NB4 (cell line): ENCODE data around the gene OTOP1.
"Not testable (repeated sequence)": the region's sequence is repeated elsewhere in the genome, so short reads cannot be mapped to it uniquely, and the experiment has no call there.

Source experiments
- DNase-seq: peaks from one replicate; pipeline ENCODE4 v3.0.0; 2010; ENCODE audit warnings: low read depth
- H3K4me3 ChIP-seq: one replicate; pipeline ENCODE4 v1.5.1; 2011; ENCODE audit warnings: mild to moderate bottlenecking, low read depth, low read length, moderate library complexity
- MAX ChIP-seq: IDR thresholded peaks from 2 replicates; pipeline ENCODE4 v1.6.1; 2011; ENCODE audit warnings: low read depth, low read length
- MYC ChIP-seq: IDR thresholded peaks from 2 replicates; pipeline ENCODE4 v1.6.1; 2011; ENCODE audit warnings: low read depth, low read length
- POLR2A ChIP-seq: IDR thresholded peaks from 2 replicates; pipeline ENCODE4 v1.6.1; 2011; ENCODE audit warnings: mild to moderate bottlenecking; ENCODE audit not compliant: insufficient read length; ENCODE audit errors: extremely low read depth
- TF ChIP-seq, protein P1 (sequence below): IDR thresholded peaks from one replicate; pipeline ENCODE4 v1.5.1; 2012; ENCODE audit warnings: low read depth, low read length

OTOP1 gene

GRCh38 chr4:4182835-4183568 is 43.7 kb downstream of the OTOP1 start:
- H3K4me3 ChIP-seq = no peak overlapping the region
- DNase-seq = peak; percentile 52
- no peak for TF ChIP-seq POLR2A
- TF ChIP-seq, protein P1, sequence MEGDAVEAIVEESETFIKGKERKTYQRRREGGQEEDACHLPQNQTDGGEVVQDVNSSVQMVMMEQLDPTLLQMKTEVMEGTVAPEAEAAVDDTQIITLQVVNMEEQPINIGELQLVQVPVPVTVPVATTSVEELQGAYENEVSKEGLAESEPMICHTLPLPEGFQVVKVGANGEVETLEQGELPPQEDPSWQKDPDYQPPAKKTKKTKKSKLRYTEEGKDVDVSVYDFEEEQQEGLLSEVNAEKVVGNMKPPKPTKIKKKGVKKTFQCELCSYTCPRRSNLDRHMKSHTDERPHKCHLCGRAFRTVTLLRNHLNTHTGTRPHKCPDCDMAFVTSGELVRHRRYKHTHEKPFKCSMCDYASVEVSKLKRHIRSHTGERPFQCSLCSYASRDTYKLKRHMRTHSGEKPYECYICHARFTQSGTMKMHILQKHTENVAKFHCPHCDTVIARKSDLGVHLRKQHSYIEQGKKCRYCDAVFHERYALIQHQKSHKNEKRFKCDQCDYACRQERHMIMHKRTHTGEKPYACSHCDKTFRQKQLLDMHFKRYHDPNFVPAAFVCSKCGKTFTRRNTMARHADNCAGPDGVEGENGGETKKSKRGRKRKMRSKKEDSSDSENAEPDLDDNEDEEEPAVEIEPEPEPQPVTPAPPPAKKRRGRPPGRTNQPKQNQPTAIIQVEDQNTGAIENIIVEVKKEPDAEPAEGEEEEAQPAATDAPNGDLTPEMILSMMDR = peak; percentile 97

GRCh38 chr4:4170596-4171150 is 56.1 kb downstream of the OTOP1 start:
- no peak overlapping the region for H3K4me3 ChIP-seq
- no peak for DNase-seq
- TF ChIP-seq MAX = no peak
- TF ChIP-seq POLR2A = no peak
- TF ChIP-seq MYC = no peak
- TF ChIP-seq, protein P1 = no peak

DNA sequence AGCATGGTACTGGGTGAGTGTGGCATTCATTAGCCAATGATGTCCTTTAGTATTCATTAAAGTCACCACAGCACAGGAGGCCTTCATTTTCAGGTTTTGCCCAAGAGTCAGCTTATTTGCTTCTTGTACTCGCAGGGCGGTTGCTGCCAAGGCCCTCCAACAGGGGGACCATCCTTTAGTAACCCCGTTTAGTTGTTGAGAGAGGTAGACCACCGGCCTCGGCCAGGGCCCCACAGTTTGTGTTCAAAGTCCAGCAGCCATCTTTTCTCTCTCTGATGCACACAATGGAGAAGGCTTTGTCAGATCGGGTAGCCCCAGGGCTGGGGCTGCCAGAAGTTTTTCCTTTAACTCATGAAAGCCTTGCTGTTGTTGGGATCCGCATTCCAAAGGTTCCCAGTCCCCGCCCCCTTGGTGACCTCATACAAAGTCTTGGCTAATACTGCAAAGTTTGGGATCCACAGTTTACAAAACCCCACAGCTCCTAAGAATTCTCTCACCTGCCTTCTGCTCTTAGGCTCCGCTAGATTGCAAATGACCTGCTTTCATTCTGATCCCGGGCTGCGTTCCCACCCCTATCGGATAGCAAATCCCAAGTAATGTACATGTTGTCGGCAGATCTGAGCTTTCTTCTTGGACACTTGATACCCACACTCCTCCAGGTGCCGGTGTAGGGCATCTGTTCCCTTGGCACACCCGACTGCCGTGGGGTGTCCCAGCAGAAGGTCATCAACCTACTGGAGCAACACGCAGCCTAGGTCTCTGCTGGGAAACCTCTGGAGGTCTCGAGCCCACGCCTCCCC is 58.5 kb downstream of the OTOP1 start:
- not testable (repeated sequence) for H3K4me3 ChIP-seq, DNase-seq

DNA sequence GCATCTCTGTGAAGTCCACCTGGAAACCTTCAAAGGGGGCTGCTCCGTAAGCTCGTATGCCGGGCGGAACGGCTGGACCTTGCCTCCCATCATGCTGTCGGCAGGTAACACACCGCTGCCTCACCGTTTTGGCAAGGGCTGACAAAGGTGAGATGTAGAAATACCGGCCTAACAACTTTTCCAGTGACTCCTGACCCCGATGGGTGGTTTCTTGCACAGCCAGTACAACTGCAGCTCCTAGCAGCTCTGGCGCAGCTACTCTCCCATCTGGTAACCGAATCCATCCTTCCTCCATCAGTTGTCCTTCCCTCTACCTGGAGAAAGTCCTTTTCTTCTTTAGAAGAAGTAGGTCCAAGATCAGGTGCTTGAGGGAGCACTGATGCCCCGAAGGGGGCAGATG is 59.7 kb downstream of the OTOP1 start:
- not testable (repeated sequence) for H3K4me3 ChIP-seq, DNase-seq

DNA sequence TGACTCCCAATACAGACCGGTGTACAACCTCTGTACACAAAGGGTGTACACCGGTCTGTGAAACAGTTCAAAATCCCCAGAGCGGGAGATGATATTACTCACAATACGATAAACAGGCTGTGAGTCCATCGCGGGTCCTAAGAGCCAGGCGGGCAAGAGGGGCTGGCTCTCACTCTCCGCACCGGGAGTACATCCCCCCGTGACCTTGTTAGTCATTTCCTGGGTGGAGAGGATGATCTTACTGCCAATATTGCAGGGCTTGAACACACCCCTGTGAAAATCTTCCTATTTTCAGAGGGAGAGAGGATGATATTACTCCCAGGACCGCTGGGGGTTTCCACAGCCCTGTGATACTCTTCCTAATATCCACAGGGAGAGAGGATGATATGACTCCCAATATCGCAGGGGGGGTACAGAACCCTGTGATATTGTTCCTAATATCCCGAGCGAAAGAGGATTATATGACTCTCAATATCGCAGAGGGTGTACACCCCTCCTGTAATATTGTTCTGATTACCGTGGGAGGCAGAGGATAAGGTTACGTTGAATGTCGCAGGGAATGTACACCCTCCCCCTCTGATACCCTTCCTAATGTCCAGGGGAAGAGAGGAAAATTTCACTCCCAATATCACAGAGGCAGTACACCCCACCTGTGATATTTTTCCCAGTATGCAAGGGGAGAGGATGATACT is 60.9 kb downstream of the OTOP1 start:
- H3K4me3 ChIP-seq, DNase-seq: not testable (repeated sequence)

- not testable (repeated sequence) for DNase-seq
These were observed 62.1 kb downstream of the OTOP1 start for GRCh38 chr4:4164532-4165173.

GRCh38 chr4:4162186-4162585 is 64.5 kb downstream of the OTOP1 start:
- DNase-seq = not testable (repeated sequence)

More at GRCh38 chr4:4164532-4165173, 62.1 kb downstream of the OTOP1 start:
- not testable (repeated sequence) for H3K4me3 ChIP-seq

GRCh38 chr4:4160956-4161665 is 65.6 kb downstream of the OTOP1 start:
- not testable (repeated sequence) for H3K4me3 ChIP-seq, DNase-seq

More at GRCh38 chr4:4162186-4162585, 64.5 kb downstream of the OTOP1 start:
- H3K4me3 ChIP-seq = not testable (repeated sequence)

DNA sequence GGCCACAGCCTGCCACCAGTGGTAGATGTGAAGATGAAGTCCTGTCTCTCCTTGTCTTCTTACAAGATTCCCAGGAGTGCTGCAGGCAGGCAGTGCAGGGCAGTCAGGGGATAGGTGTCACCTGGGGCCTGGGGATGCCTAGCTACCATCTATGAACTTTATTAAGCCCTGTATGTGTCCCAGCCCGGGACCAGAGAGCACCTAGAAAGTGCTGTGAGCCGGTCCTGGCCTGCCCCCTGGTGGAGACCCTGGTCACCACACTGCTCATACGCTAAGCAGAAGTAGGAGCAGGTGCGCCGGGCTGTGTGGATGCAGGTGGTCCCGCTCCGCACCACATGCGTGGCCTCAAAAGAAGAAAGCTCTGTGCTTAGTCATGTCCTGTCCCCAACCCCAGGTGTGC is 81.1 kb downstream of the OTOP1 start:
- not testable (repeated sequence) for DNase-seq, H3K4me3 ChIP-seq

- DNase-seq, H3K4me3 ChIP-seq: not testable (repeated sequence)
These were observed 83.4 kb downstream of the OTOP1 start for GRCh38 chr4:4143376-4143775.

DNA sequence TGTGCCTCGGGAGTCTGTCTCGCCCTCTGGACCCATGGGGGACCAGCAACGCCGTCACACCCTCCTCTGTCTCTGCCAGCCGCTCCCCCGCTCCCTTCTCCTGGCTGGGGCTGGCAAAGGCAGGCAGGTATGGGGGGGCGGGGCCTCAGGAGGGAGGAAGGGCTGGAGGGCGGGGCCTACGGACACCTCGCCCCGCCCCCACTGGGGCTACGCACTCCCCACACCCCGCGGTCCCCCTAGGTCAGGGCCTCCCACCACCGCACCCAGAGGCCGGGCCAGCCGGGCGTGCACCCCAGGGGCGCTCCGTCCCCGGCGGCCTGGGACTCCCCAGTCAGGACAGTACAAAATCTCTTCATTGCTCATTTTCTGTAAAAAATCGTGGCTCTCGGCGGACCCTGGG is 84.0 kb downstream of the OTOP1 start:
- H3K4me3 ChIP-seq = not testable (repeated sequence)

DNA sequence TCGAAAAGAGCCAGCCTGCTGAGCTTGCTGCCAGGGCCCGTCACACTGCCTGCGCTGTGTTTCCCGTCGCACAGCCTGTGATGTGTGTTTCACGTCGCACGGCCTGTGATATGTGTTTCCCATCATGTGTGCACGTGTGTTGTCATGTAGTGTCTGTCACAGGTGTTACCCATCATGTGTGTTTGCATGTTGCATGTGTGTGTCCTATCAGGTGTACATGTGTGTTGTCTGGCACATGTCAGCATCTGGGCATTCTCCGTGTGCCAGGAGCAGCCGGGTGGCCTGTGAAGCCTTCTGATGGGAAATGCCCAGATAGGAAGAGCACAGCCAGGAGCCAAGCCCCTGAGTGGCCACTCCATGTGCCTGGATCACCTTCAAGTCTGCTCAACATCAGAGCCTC is 85.5 kb downstream of the OTOP1 start:
- DNase-seq = not testable (repeated sequence)

More for the DNA sequence above, 84.0 kb downstream of the OTOP1 start:
- not testable (repeated sequence) for DNase-seq

More for the DNA sequence above, 85.5 kb downstream of the OTOP1 start:
- not testable (repeated sequence) for H3K4me3 ChIP-seq
